ENCODE data around the gene PRKRIP1.
A peak's percentile ranks its signal among the peaks of the same experiment; 100 is the strongest.

Gene PRKRIP1

DNA sequence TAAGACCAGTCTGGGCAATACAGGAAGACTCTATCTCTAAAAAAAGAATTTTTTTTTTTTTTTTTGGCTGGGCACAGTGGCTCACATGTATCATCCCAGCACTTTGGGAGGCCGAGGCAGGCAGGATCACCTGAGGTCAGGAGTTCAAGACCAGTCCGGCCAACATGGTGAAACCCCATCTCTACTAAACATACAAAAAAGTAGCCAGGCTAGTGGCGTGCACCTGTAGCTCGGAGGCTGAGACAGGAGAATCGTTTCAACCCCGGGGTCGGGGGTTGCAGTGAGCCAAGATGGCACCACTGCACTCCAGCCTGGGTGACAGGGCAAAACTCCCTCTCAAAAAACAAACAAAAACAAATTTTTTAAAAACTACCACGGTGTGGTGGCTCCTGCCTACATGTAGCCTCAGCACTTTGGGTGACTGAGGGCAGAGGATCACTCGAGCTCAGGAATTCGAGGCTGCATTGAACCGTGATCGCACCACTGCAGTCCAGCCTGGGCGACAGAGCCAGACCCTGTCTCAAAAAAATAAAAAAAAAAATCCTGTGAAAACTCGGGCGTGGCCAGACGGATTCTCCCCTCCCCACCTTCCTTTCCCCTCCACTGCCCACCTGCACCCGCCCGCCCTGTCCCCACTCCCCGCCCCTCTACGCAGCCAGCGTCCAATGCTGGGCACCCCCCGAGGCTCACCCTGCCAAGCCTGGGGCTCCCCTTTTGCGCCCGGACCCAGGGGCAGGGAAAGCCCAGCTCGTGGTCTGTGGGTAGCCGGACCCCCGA is 36.5 kb downstream of the PRKRIP1 start:
- TF ChIP-seq CTCF (IDR thresholded peaks at IDR 0.05; ENCODE audit: borderline replicate concordance, control extremely low read depth, extremely low read depth, insufficient read depth, missing control alignments): no peak
- no peak for DNase-seq (ENCODE audit: low spot score)
- in situ Hi-C loops (cut with MboI; ENCODE audit: low sequenced_read_pairs, unreplicated experiment): no loop called here

GRCh38 chr7:102433219-102434038 is 37.3 kb downstream of the PRKRIP1 start, which contains the start of gene ORAI2:
TSS of gene ORAI2 (plus strand) at chr7:102433575. CDS start at chr7:102438957, 5,382 bp downstream.
- peak; percentile 91 for DNase-seq (ENCODE audit: low spot score)
- in situ Hi-C loops (cut with MboI; ENCODE audit: low sequenced_read_pairs, unreplicated experiment): no loop called here
- no peak for TF ChIP-seq CTCF (IDR thresholded peaks at IDR 0.05; ENCODE audit: borderline replicate concordance, control extremely low read depth, extremely low read depth, insufficient read depth, missing control alignments)

DNA sequence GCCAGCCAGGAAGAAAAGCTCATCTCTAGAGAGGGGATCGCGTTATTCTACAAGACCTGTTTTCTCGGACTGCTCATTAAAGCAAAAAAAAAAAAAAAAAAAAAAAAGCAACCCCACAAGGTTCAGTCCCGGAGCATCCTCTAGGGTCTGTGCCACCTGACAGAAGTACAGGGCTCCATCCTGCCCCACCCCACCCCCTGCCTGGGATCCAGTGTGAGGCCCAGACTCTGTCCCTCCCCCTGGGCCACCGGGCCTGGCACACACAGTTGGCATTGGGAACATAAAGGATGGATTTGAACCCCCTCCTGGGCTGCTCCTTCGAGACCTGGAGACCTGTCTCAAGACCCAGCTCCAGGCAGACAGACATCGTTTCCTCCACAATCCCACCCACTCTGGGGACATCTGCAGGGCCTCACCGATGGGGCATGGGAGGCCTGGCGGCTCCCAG is 37.9 kb downstream of the PRKRIP1 start:
- in situ Hi-C loops (cut with MboI; ENCODE audit: low sequenced_read_pairs, unreplicated experiment): no loop called here
- DNase-seq (ENCODE audit: low spot score): no peak
- TF ChIP-seq CTCF (IDR thresholded peaks at IDR 0.05; ENCODE audit: borderline replicate concordance, control extremely low read depth, extremely low read depth, insufficient read depth, missing control alignments): no peak

- DNase-seq (ENCODE audit: low spot score): no peak
- in situ Hi-C loops (cut with MboI; ENCODE audit: low sequenced_read_pairs, unreplicated experiment): no loop called here
- TF ChIP-seq CTCF (IDR thresholded peaks at IDR 0.05; ENCODE audit: borderline replicate concordance, control extremely low read depth, extremely low read depth, insufficient read depth, missing control alignments): no peak
These were observed 40.0 kb downstream of the PRKRIP1 start for GRCh38 chr7:102436118-102436517.

- in situ Hi-C loops (cut with MboI; ENCODE audit: low sequenced_read_pairs, unreplicated experiment): no loop called here
- DNase-seq (ENCODE audit: low spot score): no peak
- TF ChIP-seq CTCF (IDR thresholded peaks at IDR 0.05; ENCODE audit: borderline replicate concordance, control extremely low read depth, extremely low read depth, insufficient read depth, missing control alignments): no peak
These were observed 44.0 kb downstream of the PRKRIP1 start for GRCh38 chr7:102439963-102440795.
